Loucy (cell line): ENCODE data around the gene TACC3.

Source experiments
- H2AFZ ChIP-seq: fragments of 200-600 bp; sonication (generic); 2 replicates; pipeline ENCODE4 v1.6.0; 2016; ENCODE audit warnings: antibody characterized with exemption, mild to moderate bottlenecking, low read length, moderate library complexity
- H3F3A ChIP-seq: fragments of 200-600 bp; 2 replicates; pipeline ENCODE4 v1.6.0; 2016; ENCODE audit warnings: antibody characterized with exemption, low read depth, mild to moderate bottlenecking
- H3K27me3 ChIP-seq: fragments of 200-600 bp; sonication (generic); 2 replicates; pipeline ENCODE4 v1.6.1; 2014; ENCODE audit warnings: low read length, mild to moderate bottlenecking; ENCODE audit not compliant: insufficient read depth, poor library complexity, severe bottlenecking
- H3K36me3 ChIP-seq: fragments of 200-600 bp; sonication (generic); 2 replicates; pipeline ENCODE4 v1.6.1; 2016; ENCODE audit warnings: low read length; ENCODE audit not compliant: insufficient read depth
- H3K4me1 ChIP-seq: fragments of 200-600 bp; sonication (generic); 2 replicates; pipeline ENCODE4 v1.5.1; 2014; ENCODE audit warnings: low read length, mild to moderate bottlenecking; ENCODE audit not compliant: insufficient read depth, poor library complexity, severe bottlenecking
- H3K4me2 ChIP-seq: fragments of 200-600 bp; sonication (generic); 2 replicates; pipeline ENCODE4 v1.6.0; 2014; ENCODE audit warnings: antibody characterized with exemption, low read length, low read depth, mild to moderate bottlenecking; ENCODE audit not compliant: poor library complexity, severe bottlenecking
- H3K4me3 ChIP-seq: fragments of 200-600 bp; sonication (generic); 2 replicates; pipeline ENCODE4 v1.5.1; 2014; ENCODE audit warnings: low read length, mild to moderate bottlenecking, mixed read lengths; ENCODE audit not compliant: poor library complexity, severe bottlenecking
- H3K79me2 ChIP-seq: fragments of 200-600 bp; sonication (generic); 2 replicates; pipeline ENCODE4 v1.6.1; 2014; ENCODE audit warnings: low read length; ENCODE audit not compliant: insufficient read depth
- H3K9ac ChIP-seq: fragments of 200-600 bp; sonication (generic); 2 replicates; pipeline ENCODE4 v1.6.0; 2014; ENCODE audit warnings: mild to moderate bottlenecking, low read depth, low read length, moderate library complexity; ENCODE audit not compliant: poor library complexity, severe bottlenecking
- H3K9me2 ChIP-seq: fragments of 200-600 bp; sonication (generic); replicated peaks from 2 replicates; pipeline ENCODE4 v1.6.1; 2016; ENCODE audit warnings: low read depth, low read length, mixed read lengths
- H3K9me3 ChIP-seq: fragments of 200-600 bp; sonication (generic); 2 replicates; pipeline ENCODE4 v1.6.1; 2014; ENCODE audit warnings: mild to moderate bottlenecking, antibody characterized with exemption, low read length, low read depth; ENCODE audit not compliant: insufficient read depth
- H4K20me1 ChIP-seq: fragments of 200-600 bp; sonication (generic); 2 replicates; pipeline ENCODE4 v1.6.0; 2014; ENCODE audit warnings: antibody characterized with exemption, low read length, mild to moderate bottlenecking; ENCODE audit not compliant: insufficient read depth, poor library complexity, severe bottlenecking
- EZH2phosphoT487 ChIP-seq: fragments of 200-600 bp; IDR thresholded peaks from 2 replicates; pipeline ENCODE4 v1.6.1; 2018; ENCODE audit warnings: antibody characterized with exemption, mild to moderate bottlenecking, moderate library complexity, borderline replicate concordance
- TF ChIP-seq, protein P1 (sequence below): fragments of 200-600 bp; sonication (generic); conservative IDR thresholded peaks from 2 replicates; pipeline ENCODE4 v1.5.1; 2014; ENCODE audit warnings: mild to moderate bottlenecking, antibody characterized with exemption, low read length

Gene TACC3

DNA sequence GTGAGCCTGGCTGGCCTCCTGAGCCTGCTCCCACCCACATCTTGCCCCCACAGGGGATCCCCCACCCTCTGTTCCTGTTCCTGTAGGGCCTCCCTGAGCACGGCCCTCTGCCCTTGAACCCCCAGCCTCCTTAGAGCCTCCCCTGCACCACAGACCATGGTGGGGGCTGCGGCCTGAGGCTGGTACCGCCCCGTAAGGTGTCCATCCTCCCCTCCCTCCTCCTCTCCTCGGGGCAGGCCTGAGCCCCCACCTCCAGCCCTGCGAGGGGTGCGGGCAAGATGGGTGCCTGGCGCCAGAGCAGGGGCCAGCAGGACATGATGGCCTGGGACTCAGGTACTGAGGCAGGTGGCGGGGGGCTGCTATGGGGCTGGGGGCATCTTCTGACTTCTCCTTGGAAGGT lies 43.3 kb downstream of the TACC3 start:
- Histone ChIP-seq H4K20me1 (no peaks in the 10 kb centered on the region), H3K9me3 (no peaks in the 10 kb centered on the region), H3K36me3 (no peaks in the 10 kb centered on the region), H3K4me1 (no peaks in the 10 kb centered on the region), H3K9me2 (no peaks in the 10 kb centered on the region), H3K4me2 (no peak overlapping the region), H2AFZ (no peak overlapping the region), H3F3A (no peaks in the 10 kb centered on the region), H3K79me2 (no peaks in the 10 kb centered on the region), H3K9ac (no peak overlapping the region), H3K4me3 (no peak overlapping the region), H3K27me3 (no peaks in the 10 kb centered on the region)
- no peak for TF ChIP-seq EZH2phosphoT487
- TF ChIP-seq, protein P1, sequence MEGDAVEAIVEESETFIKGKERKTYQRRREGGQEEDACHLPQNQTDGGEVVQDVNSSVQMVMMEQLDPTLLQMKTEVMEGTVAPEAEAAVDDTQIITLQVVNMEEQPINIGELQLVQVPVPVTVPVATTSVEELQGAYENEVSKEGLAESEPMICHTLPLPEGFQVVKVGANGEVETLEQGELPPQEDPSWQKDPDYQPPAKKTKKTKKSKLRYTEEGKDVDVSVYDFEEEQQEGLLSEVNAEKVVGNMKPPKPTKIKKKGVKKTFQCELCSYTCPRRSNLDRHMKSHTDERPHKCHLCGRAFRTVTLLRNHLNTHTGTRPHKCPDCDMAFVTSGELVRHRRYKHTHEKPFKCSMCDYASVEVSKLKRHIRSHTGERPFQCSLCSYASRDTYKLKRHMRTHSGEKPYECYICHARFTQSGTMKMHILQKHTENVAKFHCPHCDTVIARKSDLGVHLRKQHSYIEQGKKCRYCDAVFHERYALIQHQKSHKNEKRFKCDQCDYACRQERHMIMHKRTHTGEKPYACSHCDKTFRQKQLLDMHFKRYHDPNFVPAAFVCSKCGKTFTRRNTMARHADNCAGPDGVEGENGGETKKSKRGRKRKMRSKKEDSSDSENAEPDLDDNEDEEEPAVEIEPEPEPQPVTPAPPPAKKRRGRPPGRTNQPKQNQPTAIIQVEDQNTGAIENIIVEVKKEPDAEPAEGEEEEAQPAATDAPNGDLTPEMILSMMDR: no peak

DNA sequence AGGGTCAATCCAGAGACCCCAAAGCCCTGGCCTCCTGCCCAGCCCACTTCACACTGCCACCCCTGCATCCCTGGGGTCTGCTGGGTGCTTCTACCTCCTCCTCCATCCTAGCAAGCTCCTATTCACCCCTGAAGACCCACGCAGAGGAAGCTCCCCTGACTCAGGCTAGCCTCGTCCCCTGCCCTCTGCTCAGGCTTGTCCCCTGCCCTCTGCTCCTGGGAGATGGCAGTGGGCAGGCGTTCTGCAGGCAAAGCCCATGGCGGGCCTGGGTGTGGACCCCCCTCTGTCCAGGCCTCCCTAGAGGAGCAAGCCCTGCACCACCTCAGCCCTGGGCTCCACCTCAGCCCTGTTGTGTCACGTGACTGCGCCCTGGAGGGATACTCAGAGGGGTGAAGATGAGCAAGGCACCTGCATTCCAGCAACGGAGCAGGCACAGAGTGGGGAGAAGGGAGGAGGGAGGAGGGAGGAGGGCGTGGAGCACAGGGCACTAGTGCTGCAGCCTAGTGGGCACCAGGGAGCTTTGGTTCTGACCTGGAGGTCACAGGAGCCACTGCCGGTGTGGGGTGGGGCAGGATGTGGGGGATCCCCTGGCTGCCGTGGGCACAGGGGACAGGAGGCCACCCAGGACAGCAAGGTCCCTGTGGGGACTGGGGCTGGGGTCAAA lies 44.2 kb downstream of the TACC3 start:
- H3F3A ChIP-seq: no peaks in the 10 kb centered on the region
- H3K9me3 ChIP-seq: no peaks in the 10 kb centered on the region
- no peaks in the 10 kb centered on the region for H3K27me3 ChIP-seq
- H3K79me2 ChIP-seq: no peaks in the 10 kb centered on the region
- H2AFZ ChIP-seq: no peak overlapping the region
- H3K4me2 ChIP-seq: no peak overlapping the region
- no peak overlapping the region for H3K9ac ChIP-seq
- H3K4me3 ChIP-seq: no peak overlapping the region
- no peaks in the 10 kb centered on the region for H3K36me3 ChIP-seq
- H3K4me1 ChIP-seq: no peaks in the 10 kb centered on the region
- no peak for TF ChIP-seq EZH2phosphoT487
- TF ChIP-seq, protein P1: no peak
- no peaks in the 10 kb centered on the region for H3K9me2 ChIP-seq
- no peaks in the 10 kb centered on the region for H4K20me1 ChIP-seq

DNA sequence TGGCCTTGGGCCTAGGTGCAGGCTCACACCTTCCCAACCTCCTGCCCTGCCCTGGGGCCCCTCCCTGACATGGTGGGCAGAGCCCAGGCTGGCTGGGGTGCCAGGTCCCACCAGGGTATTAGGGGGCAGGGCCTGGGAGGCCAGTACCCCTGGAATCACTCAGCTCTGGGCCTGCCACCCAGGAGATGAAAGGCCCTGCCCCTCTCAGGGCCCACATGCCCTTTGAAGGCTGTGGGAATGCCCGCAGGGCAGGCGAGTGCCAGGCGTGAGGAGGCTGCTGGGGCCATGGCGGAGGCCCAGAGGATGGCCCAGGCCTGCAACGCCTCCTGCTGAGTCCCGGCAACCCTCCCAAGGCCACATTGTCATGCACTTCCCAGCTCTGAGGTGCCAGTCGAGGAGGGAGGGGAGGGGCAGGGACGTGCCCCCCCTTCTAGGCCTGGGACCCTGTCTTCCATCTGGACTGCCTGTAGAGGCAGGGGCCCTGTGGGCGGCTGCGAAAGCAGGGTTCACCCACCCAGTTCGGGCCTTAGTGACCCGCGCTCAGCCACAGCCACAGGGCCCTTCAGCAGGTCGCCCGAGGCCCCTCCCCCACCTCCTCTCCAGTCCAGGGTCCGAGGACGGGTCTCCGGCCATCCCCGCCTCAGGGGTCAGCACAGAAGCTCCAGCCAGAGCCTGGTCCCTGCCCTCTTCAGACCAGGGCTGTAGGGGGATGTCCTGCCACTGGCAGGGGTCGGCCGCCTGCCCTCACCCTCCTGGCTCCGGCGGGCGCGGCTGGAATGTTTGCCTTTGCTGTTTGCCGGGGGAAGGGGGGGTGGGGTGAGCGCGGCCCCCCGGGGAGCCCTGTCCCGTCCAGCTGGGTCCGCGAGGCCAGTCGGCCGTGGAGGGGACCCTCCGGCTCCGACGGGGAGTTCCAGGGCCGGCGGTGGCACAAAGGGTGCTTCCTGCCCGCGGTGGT lies 45.1 kb downstream of the TACC3 start:
- TF ChIP-seq, protein P1: no peak
- TF ChIP-seq EZH2phosphoT487: no peak
- Histone ChIP-seq H3K9ac (no peak overlapping the region), H3K27me3 (no peaks in the 10 kb centered on the region), H2AFZ (no peak overlapping the region), H3K36me3 (no peaks in the 10 kb centered on the region), H3K4me1 (no peaks in the 10 kb centered on the region), H4K20me1 (no peaks in the 10 kb centered on the region), H3K4me2 (no peak overlapping the region), H3K4me3 (no peak overlapping the region), H3K9me2 (no peaks in the 10 kb centered on the region), H3K9me3 (no peaks in the 10 kb centered on the region), H3F3A (no peaks in the 10 kb centered on the region), H3K79me2 (no peaks in the 10 kb centered on the region)
